Esophagus squamous epithelium (tissue), 4 donors: Measurements from ENCODE around the gene NDST1.

Experiments
- CTCF ChIP-seq, 6 experiments: fragments of 450-650 bp in 4 of 6; fragments of 200-600 bp in 2 of 6; sonication (generic) in 2 of 6; IDR thresholded peaks; one replicate each; pipeline ENCODE4 v1.5.1; 2016 to 2019; ENCODE audit warnings: antibody characterized with exemption in 6 of 6, mild to moderate bottlenecking in 4 of 6, moderate library complexity in 4 of 6
- POLR2A ChIP-seq, 4 donors: fragments of 450-650 bp; IDR thresholded peaks; one replicate each; pipeline ENCODE4 v1.6.1; 2017; ENCODE audit warnings: antibody characterized with exemption in 4 of 4, mild to moderate bottlenecking in 4 of 4, moderate library complexity in 3 of 4

GRCh38 chr5:150490754-150491153 is 17.2 kb upstream of the NDST1 start:
- TF ChIP-seq POLR2A (IDR thresholded peaks at IDR 0.05), result no peak
- no peak for TF ChIP-seq CTCF (IDR thresholded peaks at IDR 0.05)
